ENCODE measurements around the gene BIRC2.

DNA sequence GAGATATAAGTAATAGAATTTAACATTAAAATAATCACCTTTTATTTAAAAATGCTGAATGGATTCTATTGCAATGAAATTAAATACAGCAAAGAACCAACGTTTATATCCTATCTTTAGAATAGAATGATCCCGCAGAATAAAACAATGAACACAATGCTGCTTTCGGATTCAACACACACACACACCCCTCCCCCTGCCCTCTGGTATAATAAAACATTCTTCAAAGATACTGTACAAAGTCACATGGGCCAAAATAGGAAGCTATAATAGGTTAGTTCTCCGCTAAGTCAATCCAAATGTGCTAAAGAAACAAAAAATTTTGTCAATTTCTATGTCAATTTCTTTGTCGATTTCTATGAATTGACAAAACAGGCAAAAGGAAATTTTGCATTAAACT lies 58.5 kb downstream of the BIRC2 start:
- TF ChIP-seq POLR2AphosphoS5 (IDR thresholded peaks at IDR 0.05; ENCODE audit: low read depth, low read length) (no peak), NRF1 (IDR thresholded peaks at IDR 0.05; ENCODE audit: low read depth, low read length) (no peak), RAD21 (IDR thresholded peaks at IDR 0.05; ENCODE audit: low read length) (no peak), SMC3 (IDR thresholded peaks at IDR 0.05; ENCODE audit: low read depth, low read length) (no peak), JUND (IDR thresholded peaks at IDR 0.05) (no peak), TCF12 (IDR thresholded peaks at IDR 0.05) (no peak), YY1 (IDR thresholded peaks at IDR 0.05; ENCODE audit: low read depth) (no peak)
- TF ChIP-seq, protein P1, sequence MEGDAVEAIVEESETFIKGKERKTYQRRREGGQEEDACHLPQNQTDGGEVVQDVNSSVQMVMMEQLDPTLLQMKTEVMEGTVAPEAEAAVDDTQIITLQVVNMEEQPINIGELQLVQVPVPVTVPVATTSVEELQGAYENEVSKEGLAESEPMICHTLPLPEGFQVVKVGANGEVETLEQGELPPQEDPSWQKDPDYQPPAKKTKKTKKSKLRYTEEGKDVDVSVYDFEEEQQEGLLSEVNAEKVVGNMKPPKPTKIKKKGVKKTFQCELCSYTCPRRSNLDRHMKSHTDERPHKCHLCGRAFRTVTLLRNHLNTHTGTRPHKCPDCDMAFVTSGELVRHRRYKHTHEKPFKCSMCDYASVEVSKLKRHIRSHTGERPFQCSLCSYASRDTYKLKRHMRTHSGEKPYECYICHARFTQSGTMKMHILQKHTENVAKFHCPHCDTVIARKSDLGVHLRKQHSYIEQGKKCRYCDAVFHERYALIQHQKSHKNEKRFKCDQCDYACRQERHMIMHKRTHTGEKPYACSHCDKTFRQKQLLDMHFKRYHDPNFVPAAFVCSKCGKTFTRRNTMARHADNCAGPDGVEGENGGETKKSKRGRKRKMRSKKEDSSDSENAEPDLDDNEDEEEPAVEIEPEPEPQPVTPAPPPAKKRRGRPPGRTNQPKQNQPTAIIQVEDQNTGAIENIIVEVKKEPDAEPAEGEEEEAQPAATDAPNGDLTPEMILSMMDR (IDR thresholded peaks at IDR 0.05) = no peak
- TF ChIP-seq, protein P2, sequence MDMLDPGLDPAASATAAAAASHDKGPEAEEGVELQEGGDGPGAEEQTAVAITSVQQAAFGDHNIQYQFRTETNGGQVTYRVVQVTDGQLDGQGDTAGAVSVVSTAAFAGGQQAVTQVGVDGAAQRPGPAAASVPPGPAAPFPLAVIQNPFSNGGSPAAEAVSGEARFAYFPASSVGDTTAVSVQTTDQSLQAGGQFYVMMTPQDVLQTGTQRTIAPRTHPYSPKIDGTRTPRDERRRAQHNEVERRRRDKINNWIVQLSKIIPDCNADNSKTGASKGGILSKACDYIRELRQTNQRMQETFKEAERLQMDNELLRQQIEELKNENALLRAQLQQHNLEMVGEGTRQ (IDR thresholded peaks at IDR 0.05; ENCODE audit: borderline replicate concordance, low read depth, low read length) = no peak
